ENCODE results near the gene KDM6A. TPM values are rescaled to one million over a fixed set of nuclear protein-coding genes. Genes with fewer than 3 reads are reported as not detected.

KDM6A gene
- polyA plus RNA-seq, 1 of the 3 experiments (the other 2 are of a cell fraction), result 7.4 TPM

GRCh38 chrX:44989995-44990770 lies 117.2 kb downstream of the KDM6A start:
- Histone ChIP-seq H3K79me2 (ENCODE audit: insufficient read depth) (peaks cover 69% of the 10 kb centered on the region), H3K9ac (no peak overlapping the region), H4K20me1 (ENCODE audit: insufficient read depth) (no peaks in the 10 kb centered on the region), H3K4me3 (ENCODE audit: low read depth in 2 of 2, low read length in 1 of 2) (no peak overlapping the region), H3K4me1 (ENCODE audit: control insufficient read depth in 1 of 2, insufficient read depth in 2 of 2, low read depth in 1 of 2, low read length in 1 of 2) (no peaks in the 10 kb centered on the region), H3K27me3 (ENCODE audit: insufficient read depth) (no peaks in the 10 kb centered on the region), H3K4me2 (no peak overlapping the region), H2AFZ (ENCODE audit: low read depth) (no peak overlapping the region), H3K27ac (ENCODE audit: low read depth in 2 of 2, low read length in 1 of 2) (no peak overlapping the region), H3K9me2 (no peaks in the 10 kb centered on the region), H3F3A (replicated peaks; ENCODE audit: insufficient read depth) (no peaks in the 10 kb centered on the region), H3K36me3 (replicated peaks in 1 of 2; ENCODE audit: control insufficient read depth in 1 of 2, insufficient read depth in 2 of 2, low read length in 1 of 2) (peaks cover 0 to 4% of the 10 kb centered on the region in 2 experiments), H3K9me3 (no peaks in the 10 kb centered on the region)
- TF ChIP-seq EP300 (IDR thresholded peaks at IDR 0.05; ENCODE audit: borderline replicate concordance in 1 of 2, low read depth in 1 of 2, low read length in 1 of 2) (no peak), SIN3A (IDR thresholded peaks at IDR 0.05; ENCODE audit: borderline replicate concordance, low read depth, low read length) (no peak)
- POLR2A ChIA-PET, result no interaction called here
- 95% methylated on average over 16 of the region's 16 CpGs for WGBS (ENCODE audit: low lambda C conversion rate)
- DNase-seq, result no peak
- CTCF ChIA-PET, result no interaction called here

DNA sequence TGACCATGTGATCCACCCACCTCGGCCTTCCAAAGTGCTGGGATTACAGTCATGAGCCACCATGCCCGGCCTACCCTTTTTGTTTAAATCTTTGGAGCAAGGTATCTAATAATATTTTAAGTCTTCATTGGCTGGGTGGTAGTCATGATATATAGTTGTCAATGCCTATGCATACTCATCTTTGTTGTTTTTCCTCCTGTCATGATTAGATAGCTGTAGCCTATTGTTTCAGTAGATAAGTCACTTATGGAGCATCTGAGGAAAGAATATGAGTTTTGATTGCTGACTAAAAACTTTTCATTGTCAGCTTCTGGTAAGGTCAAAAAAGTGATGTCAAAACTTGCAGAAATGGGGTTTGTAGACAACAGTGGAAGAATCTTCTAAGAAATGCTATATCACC lies 119.8 kb downstream of the KDM6A start:
- Histone ChIP-seq H3F3A (replicated peaks; ENCODE audit: insufficient read depth) (no peaks in the 10 kb centered on the region), H3K79me2 (ENCODE audit: insufficient read depth) (peaks cover 70% of the 10 kb centered on the region), H3K36me3 (replicated peaks in 1 of 2; ENCODE audit: control insufficient read depth in 1 of 2, insufficient read depth in 2 of 2, low read length in 1 of 2) (peaks cover 0 to 4% of the 10 kb centered on the region in 2 experiments), H3K9me2 (no peaks in the 10 kb centered on the region), H2AFZ (ENCODE audit: low read depth) (no peak overlapping the region), H3K9ac (no peak overlapping the region), H3K4me2 (no peak overlapping the region), H3K9me3 (no peaks in the 10 kb centered on the region), H3K4me1 (ENCODE audit: control insufficient read depth in 1 of 2, insufficient read depth in 2 of 2, low read depth in 1 of 2, low read length in 1 of 2) (no peaks in the 10 kb centered on the region), H3K4me3 (ENCODE audit: low read depth in 2 of 2, low read length in 1 of 2) (no peak overlapping the region), H3K27ac (ENCODE audit: low read depth in 2 of 2, low read length in 1 of 2) (no peak overlapping the region), H4K20me1 (ENCODE audit: insufficient read depth) (peaks cover 10% of the 10 kb centered on the region), H3K27me3 (ENCODE audit: insufficient read depth) (no peaks in the 10 kb centered on the region)
- no peak for TF ChIP-seq EZH2phosphoT487 (IDR thresholded peaks at IDR 0.05; ENCODE audit: borderline replicate concordance, low read depth)
- TF ChIP-seq, protein P1, sequence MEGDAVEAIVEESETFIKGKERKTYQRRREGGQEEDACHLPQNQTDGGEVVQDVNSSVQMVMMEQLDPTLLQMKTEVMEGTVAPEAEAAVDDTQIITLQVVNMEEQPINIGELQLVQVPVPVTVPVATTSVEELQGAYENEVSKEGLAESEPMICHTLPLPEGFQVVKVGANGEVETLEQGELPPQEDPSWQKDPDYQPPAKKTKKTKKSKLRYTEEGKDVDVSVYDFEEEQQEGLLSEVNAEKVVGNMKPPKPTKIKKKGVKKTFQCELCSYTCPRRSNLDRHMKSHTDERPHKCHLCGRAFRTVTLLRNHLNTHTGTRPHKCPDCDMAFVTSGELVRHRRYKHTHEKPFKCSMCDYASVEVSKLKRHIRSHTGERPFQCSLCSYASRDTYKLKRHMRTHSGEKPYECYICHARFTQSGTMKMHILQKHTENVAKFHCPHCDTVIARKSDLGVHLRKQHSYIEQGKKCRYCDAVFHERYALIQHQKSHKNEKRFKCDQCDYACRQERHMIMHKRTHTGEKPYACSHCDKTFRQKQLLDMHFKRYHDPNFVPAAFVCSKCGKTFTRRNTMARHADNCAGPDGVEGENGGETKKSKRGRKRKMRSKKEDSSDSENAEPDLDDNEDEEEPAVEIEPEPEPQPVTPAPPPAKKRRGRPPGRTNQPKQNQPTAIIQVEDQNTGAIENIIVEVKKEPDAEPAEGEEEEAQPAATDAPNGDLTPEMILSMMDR (IDR thresholded peaks at IDR 0.05), result no peak
- no peak for TF ChIP-seq FOXJ3 (CRISPR knock-in tag; IDR thresholded peaks at IDR 0.05)
- no peak for TF ChIP-seq EP300 (IDR thresholded peaks at IDR 0.05; ENCODE audit: borderline replicate concordance in 1 of 2, low read depth in 1 of 2, low read length in 1 of 2)
- TF ChIP-seq TEAD4 (IDR thresholded peaks at IDR 0.05; ENCODE audit: borderline replicate concordance, insufficient read depth), result no peak
- no peak for TF ChIP-seq NFIC (IDR thresholded peaks at IDR 0.05; ENCODE audit: borderline replicate concordance)
- 96% methylated on average over 2 of the region's 2 CpGs for WGBS (ENCODE audit: low lambda C conversion rate)
- ChIA-PET CTCF (no interaction called here), POLR2A (no interaction called here)
- DNase-seq, result no peak

DNA sequence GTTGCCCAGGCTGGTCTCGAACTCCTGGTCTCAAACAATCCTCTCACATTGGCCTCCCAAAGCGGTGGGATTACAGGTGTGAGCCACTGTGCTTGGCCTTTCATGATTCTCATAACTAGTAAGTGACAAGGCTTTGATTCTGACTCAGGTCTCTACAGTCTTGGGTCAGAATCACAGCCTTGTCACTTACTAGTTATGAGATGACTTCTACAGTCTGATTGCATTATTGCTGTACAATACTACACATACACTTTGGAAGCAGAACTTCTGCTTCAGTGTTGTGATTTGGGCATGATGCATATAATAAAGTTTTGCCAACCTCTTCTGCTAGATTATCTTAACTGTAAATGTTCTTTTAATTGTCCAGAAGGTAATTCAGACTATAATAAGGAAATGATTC lies 123.3 kb downstream of the KDM6A start:
- Histone ChIP-seq H3K9me3 (no peaks in the 10 kb centered on the region), H3K27me3 (ENCODE audit: insufficient read depth) (no peaks in the 10 kb centered on the region), H3K4me3 (ENCODE audit: low read depth in 2 of 2, low read length in 1 of 2) (no peak overlapping the region), H3K36me3 (replicated peaks in 1 of 2; ENCODE audit: control insufficient read depth in 1 of 2, insufficient read depth in 2 of 2, low read length in 1 of 2) (no peaks in the 10 kb centered on the region), H3F3A (replicated peaks; ENCODE audit: insufficient read depth) (no peaks in the 10 kb centered on the region), H3K27ac (ENCODE audit: low read depth in 2 of 2, low read length in 1 of 2) (no peak overlapping the region), H3K4me2 (no peak overlapping the region), H2AFZ (ENCODE audit: low read depth) (no peak overlapping the region), H3K79me2 (ENCODE audit: insufficient read depth) (peaks cover 47% of the 10 kb centered on the region), H3K9ac (no peak overlapping the region), H3K9me2 (no peaks in the 10 kb centered on the region), H4K20me1 (ENCODE audit: insufficient read depth) (peaks cover 12% of the 10 kb centered on the region), H3K4me1 (ENCODE audit: control insufficient read depth in 1 of 2, insufficient read depth in 2 of 2, low read depth in 1 of 2, low read length in 1 of 2) (no peaks in the 10 kb centered on the region)
- TF ChIP-seq ELF1 (IDR thresholded peaks at IDR 0.05), result no peak
- no peak for DNase-seq
- ChIA-PET CTCF (no interaction called here), POLR2A (no interaction called here)
- 100% methylated on average over 2 of the region's 2 CpGs for WGBS (ENCODE audit: low lambda C conversion rate)
